GM23338 (cell line): Measurements from ENCODE around the gene C2orf15.

Experiments used
- CREB1 ChIP-seq: fragments of 250-450 bp; sonication (Bioruptor Pico); IDR thresholded peaks from 2 replicates; pipeline ENCODE4 v1.5.0; 2020; ENCODE audit warnings: low read depth, mild to moderate bottlenecking, moderate library complexity
- CTCF ChIP-seq, 2 experiments: fragments of 200-600 bp in 1 of 2; sonication (generic) in 1 of 2; conservative IDR thresholded peaks; 2 replicates each; pipeline versions ENCODE4 v1.5.1 to v1.6.1; 2016 to 2017; ENCODE audit warnings: antibody characterized with exemption in 2 of 2, low read depth in 2 of 2, mild to moderate bottlenecking in 2 of 2, moderate library complexity in 1 of 2
- ETS1 ChIP-seq: IDR thresholded peaks from 2 replicates; pipeline ENCODE4 v1.6.1; 2016; ENCODE audit warnings: antibody characterized with exemption
- EZH2 ChIP-seq: fragments of 200-600 bp; sonication (generic); IDR thresholded peaks from one replicate; pipeline ENCODE4 v1.8.0; 2017; ENCODE audit warnings: antibody characterized with exemption, mild to moderate bottlenecking, low read depth; ENCODE audit not compliant: unreplicated experiment
- EZH2phosphoT487 ChIP-seq: fragments of 200-600 bp; sonication (generic); IDR thresholded peaks from one replicate; pipeline ENCODE4 v1.8.1; 2018; ENCODE audit warnings: antibody characterized with exemption; ENCODE audit not compliant: unreplicated experiment
- JUNB ChIP-seq: IDR thresholded peaks from one replicate; pipeline ENCODE4 v1.6.1; 2016; ENCODE audit warnings: antibody characterized with exemption; ENCODE audit not compliant: unreplicated experiment
- NANOG ChIP-seq: IDR thresholded peaks from 2 replicates; pipeline ENCODE4 v1.6.1; 2016; ENCODE audit warnings: antibody characterized with exemption, borderline replicate concordance
- POLR2AphosphoS5 ChIP-seq: IDR thresholded peaks from 2 replicates; pipeline ENCODE4 v1.6.1; 2016; ENCODE audit warnings: antibody characterized with exemption, low read depth
- REST ChIP-seq: IDR thresholded peaks from one replicate; pipeline ENCODE4 v1.6.1; 2018; ENCODE audit warnings: antibody characterized with exemption; ENCODE audit not compliant: unreplicated experiment
- STAT1 ChIP-seq: IDR thresholded peaks from one replicate; pipeline ENCODE4 v1.6.1; 2016; ENCODE audit warnings: antibody characterized with exemption; ENCODE audit not compliant: unreplicated experiment
- ZNF114 ChIP-seq: fragments of 250-450 bp; sonication (Bioruptor Pico); IDR thresholded peaks from 2 replicates; pipeline ENCODE4 v1.5.0; 2020; ENCODE audit warnings: mild to moderate bottlenecking, moderate library complexity
- ZNF331 ChIP-seq: fragments of 250-450 bp; sonication (Bioruptor Pico); IDR thresholded peaks from 2 replicates; pipeline ENCODE4 v1.5.0; 2020; ENCODE audit warnings: low read depth, mild to moderate bottlenecking, moderate library complexity
- ZNF462 ChIP-seq: fragments of 250-450 bp; sonication (Bioruptor Pico); IDR thresholded peaks from 2 replicates; pipeline ENCODE4 v1.5.0; 2020; ENCODE audit warnings: mild to moderate bottlenecking, moderate library complexity

DNA sequence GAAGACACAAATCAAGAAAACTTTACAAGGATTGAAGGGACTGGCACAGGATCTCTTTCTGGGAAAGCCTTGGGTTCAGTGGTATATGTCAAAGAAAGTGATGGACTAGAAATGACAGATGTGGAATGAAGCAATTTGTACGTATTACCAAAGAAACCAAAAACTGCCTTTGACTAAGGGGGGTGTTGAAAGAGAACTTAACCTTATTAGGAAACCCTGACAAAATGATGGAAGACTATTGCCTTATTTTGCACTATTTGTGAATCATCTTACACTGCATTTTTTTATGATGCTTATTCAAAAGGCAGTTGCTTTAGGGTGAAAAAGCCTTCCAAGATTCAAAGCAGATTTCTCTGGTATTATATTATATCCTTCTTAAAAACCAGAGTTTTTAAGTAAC lies 9.2 kb downstream of the C2orf15 start:
- TF ChIP-seq CTCF (conservative IDR thresholded peaks at IDR 0.05; ENCODE audit: low read depth in 2 of 2) (no peak), STAT1 (no peak), POLR2AphosphoS5 (no peak), ZNF114 (CRISPR knock-in tag) (no peak), EZH2 (no peak), REST (no peak), JUNB (no peak), NANOG (no peak), CREB1 (no peak), ZNF331 (no peak), EZH2phosphoT487 (no peak), ETS1 (no peak), ZNF462 (CRISPR knock-in tag) (no peak)
